HCEC 1CT (cell line): Measurements from ENCODE around the gene CCDC93.

ENCODE experiments used
- DNase-seq: peaks from one replicate; pipeline ENCODE4 v3.0.0-alpha.2; 2017

Gene CCDC93

DNA sequence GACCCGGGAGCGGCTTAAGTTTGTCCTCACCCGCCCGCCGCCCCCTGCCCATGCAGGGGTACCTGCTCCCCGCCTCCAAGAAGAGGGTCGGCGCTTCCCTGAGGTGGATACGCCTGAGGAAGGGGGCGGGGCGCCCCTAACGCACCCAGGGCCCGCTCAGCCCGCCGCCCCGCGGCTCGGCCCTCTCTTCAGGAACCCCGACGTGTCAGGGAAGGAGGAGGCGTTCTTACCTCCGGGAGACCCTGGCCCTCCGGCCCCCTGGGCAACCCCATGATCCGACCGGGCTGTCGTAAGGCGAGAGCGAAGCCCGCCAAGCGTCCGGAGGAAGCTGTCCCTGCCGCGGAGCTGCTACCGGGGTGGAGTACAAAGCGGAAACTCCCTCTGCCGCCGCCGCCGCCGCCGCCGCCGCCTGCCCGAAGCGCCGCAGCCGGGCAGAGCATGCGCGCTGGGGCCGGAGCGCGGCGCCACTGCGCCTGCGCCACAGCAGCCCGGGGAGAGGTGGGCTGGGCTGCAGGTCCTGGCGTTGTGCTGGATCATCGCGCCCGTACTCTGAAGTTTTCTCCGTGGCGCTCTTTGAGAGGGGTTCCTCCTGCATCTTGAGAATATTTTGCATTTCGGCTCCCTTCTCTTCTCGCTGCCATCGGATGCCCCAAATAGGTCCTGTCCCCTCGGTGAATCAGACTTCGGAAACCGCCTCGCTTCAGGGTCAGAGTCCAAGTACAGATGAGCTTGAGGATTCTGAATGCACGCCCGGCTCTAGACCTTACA, at the start of gene CCDC93:
Gene CCDC93 (minus strand): TSS at position 347 of the 768 bp plus-strand sequence. CDS start 75 bp downstream, at position 272.
- DNase-seq = peak; percentile 81

DNA sequence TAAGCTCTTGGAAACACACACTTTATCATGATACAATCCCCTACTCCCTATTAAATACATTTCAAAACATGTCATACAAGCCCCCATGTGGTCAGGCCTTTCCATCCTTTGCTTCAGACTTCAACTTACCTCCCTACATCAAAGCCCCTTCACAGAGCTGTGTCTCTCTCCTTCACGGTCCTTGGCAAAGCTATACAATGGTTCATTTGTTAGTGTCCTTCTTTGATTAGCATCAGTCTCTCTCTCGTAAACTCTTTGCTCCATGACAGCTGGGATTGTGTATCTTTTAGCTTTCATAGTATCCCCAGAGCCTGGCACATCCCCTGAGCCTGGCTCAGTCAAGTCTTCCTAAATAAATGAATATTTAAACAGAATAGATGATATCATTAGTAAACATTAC, 48.8 kb upstream of the CCDC93 start:
- DNase-seq = no peak

DNA sequence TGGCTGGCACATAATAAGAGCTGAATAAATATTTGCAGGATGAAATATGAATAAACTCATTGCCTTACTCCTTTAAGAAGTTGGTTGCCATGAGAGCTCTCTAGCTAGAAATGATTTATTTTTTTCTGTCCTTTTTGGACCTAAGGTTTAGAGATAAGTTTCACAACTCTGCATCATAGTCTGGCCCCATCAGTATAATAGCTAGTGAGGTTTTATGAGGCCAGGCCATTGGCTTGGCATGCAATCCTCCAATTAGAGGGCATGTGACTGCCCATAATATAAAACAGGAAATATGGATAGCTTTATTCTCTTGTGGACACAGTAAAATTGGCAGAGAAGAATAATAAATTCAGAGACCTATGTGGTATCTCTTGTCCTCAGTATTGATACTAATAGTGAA, 48.2 kb upstream of the CCDC93 start:
- DNase-seq = no peak

GRCh38 chr2:118061135-118061955, 47.5 kb upstream of the CCDC93 start:
- DNase-seq = peak; percentile 59

DNA sequence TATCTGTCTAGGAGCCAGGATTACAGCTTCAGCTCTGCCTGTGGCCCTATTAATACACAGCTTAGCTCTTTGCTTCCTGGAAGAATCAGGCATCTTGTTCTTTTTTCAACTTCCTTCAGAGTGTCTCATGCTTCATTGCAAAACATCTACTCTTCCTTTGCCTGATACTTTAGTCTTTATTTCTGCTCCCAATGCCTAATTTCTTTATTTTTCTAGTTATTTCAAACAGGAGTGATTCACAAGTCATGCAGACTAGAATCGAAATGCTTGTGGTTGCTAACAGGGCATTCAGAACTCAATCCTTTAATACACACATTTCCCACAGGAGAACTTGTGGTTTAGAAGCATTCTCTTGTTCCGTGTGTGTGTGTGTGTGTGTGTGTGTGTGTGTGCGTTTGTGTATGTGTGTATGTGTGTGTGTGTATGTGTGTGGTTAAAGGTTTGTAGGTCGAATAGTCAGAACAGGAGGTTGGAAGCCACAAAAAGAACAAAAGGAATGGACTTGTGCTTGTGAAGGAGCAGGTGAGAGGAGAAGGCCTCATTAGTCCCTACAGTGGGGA, 46.1 kb upstream of the CCDC93 start:
- DNase-seq = peak; percentile 67

GRCh38 chr2:118058951-118059350, 45.1 kb upstream of the CCDC93 start:
- no peak for DNase-seq

- no peak for DNase-seq
These were observed 42.9 kb upstream of the CCDC93 start for GRCh38 chr2:118056801-118057200.

DNA sequence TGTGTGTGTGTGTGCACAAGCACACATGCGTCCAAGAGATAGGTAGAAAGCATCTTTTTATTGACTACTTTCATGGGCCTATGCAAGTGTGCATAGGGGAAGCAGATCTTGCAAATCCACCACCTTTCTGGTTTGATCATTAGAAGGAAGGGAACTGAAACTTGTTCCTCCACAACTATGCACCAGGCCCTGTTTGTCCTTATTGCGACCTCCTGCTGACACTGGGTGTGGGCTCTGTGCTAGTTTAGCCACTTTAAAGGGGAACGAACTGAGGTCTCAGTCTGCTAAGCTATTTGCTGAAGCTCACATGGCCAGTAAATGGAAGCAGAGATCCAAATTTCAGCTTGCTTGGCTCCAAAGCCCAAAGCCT, 42.3 kb upstream of the CCDC93 start:
- no peak for DNase-seq

DNA sequence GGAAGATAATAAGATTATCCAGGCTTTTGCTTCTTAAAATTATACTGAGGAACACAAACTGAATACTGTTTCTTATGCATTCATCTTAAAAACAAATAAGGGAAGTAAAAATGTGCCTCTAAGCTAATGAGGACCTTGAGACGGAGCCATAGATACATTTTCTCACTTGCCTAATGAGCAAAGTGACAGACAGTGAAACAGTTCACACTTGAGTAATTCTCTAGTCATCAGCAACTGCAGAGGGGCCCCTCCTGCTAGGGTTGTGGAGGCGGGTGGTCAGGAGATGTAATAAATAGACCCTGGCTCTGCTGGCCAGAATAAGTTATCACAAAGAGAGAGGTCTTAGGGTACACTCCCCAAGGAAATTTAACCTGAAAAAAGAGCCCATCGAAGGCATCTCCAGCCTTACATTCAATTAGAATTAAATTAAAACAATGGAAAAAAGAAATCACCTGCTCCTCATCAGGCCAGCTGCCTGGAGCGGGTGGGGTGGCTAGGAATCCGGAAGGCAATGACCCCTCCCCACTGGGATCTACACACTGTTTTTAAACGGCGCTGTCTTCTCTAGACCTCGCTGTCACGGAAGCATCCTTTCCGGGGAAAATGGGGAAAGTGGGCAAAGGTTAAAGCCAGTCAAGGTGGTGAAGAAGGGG, 41.8 kb upstream of the CCDC93 start:
- DNase-seq = no peak

DNA sequence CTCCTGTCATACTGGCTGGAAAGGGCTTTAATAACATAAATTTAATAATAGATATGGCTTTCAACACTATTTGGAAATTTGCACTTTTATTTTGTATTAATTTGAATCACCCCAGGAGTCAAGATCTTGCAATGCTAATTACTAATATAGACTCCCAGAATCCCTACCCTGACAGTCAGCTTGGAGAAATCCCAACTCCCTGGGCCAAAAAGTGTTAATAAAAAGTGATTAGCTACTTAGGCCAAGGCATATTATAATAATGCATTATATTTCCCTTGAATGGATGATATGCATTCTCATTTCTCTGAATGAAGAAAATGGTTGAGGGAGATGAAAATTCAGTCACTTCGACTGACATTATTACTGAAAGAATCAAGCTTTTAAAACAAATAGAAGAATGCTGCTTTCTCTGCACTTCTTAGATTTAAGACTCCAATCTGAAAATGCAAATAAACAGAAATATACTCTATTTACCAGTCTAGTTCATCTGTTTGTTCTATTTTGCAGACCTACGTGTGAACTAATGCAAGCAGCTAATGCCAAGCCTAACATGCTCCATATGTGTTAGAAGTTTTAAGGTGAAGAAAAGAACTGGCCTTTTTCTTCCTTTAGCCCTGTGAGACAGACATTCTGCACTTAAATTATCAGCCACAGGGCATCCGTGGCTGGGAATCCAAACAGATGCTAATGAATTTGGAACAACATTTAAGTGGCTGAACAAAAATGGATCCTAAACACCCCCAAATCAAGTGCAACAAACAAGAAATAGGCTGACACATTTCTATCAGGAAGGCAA, 40.5 kb upstream of the CCDC93 start:
- no peak for DNase-seq

DNA sequence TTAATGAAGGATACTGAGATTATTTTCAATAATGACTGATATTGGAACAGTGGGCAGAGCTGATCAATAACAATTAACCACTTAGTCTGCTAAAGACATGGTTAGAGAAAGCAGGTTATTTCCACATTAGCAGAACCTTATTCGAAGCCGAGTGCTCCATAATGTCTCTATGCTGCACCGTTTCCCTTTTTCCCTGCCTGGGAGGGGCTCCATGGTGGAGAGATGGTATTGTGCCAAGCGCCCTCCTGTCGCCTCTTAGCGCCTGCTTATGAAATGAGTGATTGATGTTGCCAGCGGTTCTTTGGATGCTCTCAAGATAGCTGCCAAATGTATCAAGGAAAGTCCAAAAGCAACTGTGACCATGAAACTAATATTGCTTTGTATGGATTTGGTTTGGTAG, 39.8 kb upstream of the CCDC93 start:
- DNase-seq = no peak

DNA sequence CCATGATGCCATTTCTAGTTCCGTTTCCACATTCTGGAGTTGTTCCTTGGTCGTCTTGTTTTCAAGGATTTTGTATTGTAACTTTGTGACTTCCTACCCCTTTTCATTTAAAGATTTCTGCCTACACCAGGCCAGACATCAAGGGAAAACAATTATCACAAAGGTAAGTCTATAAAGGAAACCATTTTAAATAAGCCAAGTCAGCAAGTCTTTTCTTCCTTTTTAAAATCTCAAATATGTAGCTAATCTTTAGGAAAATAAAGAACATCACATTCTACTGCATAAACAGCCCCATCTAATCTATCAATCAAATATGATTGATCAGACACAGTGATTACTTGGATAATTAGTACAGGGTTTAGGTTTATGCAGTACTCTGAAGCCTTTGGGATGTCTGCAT, 38.6 kb upstream of the CCDC93 start:
- DNase-seq = no peak

- DNase-seq = no peak
These were observed 38.0 kb upstream of the CCDC93 start for GRCh38 chr2:118051826-118052358.

- no peak for DNase-seq
These were observed 37.1 kb upstream of the CCDC93 start for GRCh38 chr2:118050974-118051373.

DNA sequence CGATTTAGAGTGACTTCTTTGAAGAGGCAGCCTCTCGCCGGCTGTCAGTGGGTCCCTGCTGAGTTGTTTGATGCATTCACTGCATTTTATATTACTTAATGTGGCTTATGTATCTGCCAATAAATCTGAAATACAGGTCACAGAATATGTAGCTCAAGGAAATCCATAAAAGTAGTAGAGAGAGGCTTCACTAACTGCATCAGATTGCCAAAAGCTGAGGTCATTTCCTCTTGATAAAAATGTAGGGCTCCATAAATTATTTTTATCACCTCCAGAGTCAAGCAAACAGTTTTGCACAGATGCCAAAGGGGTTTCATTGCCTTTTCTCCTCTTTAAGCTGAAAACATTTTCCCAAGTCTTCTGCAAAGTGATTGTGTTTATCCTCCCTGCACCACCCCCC, 36.5 kb upstream of the CCDC93 start:
- peak; percentile 43 for DNase-seq

DNA sequence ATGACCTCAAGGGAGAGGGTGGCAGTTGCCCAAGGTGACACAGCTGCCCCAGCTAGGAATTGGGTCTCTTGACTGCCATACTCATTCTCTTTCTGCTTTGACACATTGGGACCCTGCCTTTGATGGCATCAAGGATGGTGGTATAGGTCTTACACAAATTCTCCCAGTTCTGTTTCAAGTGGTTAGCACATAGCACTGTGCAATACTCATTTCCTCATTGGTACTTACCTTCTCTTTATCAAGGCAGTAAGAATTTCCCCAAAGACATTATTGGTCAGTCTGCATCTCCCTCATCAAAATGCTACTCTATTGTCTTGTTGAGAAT, 35.9 kb upstream of the CCDC93 start:
- no peak for DNase-seq

- DNase-seq = no peak
These were observed 35.4 kb upstream of the CCDC93 start for GRCh38 chr2:118049140-118049815.

DNA sequence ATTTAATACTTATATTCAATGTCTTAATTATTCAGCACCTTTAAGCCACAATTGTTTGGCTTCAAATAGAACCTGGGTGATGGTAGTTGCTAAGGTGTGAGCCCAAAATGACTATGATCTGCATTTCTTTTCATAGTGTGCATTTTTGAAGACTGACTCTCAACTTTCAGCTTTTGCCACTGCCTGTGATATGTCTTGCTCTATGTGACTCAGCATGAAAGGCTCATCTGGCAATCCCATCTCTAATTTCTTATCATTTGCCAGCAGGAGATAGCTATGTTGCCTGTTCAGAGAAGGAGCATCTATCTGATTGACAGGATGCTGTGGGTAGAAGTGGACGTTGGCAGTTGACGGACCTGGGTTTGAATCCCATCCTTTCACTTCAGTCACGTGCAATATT, 34.5 kb upstream of the CCDC93 start:
- DNase-seq = peak; percentile 10

GRCh38 chr2:118047380-118047826, 33.5 kb upstream of the CCDC93 start:
- DNase-seq = peak; percentile 46

DNA sequence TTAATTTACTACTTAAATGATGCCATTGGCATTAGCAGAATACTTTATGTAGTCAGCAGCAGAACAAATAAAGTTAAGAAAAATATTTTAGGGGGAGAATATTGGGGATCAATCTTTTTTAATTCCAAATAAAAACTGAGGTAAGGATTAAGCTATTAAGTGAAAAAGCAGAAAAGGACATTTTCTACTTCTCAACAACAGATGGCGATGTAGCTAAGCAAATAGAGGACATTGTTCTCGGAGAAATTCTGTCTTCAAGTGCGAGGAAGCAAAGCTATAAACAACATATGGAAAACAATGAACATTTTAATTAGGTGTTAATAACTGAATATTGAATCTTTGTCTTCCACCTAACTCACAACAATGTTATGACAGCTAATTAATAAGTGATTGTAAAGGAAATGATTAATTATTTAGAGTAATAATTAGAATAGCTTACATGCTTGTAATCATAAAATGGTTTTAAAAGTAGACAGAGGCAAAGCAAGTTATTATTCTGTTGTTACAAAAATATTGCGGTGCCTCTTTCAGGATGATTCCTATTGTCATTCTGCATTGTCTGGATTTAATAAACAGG, 32.9 kb upstream of the CCDC93 start:
- DNase-seq = peak; percentile 48

DNA sequence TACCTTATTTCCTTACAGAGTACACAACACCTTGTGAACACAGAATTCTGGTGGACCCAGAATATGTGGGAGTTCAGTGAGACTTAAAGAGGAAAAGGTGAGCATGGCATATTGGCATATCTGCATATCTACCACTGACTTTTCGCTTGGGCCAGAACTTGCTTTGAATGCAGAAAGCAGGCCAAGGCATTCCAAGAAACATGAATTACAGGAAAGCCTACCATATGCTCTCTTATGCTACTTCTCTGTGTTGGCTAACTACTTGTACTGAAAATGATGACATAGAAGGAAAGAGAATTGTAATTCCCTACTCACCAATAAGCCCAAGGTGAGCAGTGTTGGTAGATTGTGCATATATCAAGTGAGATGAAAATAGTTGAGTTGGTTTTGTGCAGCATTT, 31.4 kb upstream of the CCDC93 start:
- no peak for DNase-seq
